Fibroblast of skin of back (primary cell): ENCODE measurements around the gene EML1.

Source experiments
- DNase-seq: peaks from one replicate; pipeline ENCODE4 v3.0.0-alpha.2; 2013

Gene EML1

DNA sequence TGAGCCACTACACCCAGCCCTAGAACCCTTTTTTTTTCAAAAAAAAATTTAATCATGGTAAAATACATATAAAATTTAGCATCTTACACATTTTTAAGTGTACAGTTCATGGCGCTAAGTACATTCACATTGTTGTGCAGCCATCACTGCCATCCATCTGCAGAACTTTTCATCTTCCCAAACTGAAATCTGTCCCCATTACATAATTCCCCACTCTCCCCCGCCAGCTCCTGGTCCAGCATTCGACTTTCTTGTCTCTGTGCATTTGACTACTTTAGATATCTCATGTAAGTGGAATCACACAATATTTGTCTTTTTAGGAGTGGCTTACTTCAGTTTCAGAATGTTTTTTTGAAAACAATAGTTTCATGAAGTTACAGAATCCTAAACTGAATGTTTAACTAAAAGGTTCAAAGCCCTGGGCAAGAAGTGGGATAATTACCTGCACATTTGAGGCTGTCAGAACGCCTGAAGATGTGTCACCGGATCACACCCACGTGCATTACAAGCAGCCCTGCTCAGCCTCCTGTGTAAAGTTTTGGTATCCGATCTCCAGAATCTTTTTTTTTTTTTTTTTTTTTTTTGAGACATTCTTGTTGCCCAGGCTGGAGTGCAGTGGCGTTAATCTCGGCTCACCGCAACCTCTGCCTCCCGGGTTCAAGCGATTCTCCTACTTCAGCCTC, 12.7 kb downstream of the EML1 start:
- no peak for DNase-seq

GRCh38 chr14:99806836-99807235, 13.6 kb downstream of the EML1 start:
- DNase-seq = no peak

DNA sequence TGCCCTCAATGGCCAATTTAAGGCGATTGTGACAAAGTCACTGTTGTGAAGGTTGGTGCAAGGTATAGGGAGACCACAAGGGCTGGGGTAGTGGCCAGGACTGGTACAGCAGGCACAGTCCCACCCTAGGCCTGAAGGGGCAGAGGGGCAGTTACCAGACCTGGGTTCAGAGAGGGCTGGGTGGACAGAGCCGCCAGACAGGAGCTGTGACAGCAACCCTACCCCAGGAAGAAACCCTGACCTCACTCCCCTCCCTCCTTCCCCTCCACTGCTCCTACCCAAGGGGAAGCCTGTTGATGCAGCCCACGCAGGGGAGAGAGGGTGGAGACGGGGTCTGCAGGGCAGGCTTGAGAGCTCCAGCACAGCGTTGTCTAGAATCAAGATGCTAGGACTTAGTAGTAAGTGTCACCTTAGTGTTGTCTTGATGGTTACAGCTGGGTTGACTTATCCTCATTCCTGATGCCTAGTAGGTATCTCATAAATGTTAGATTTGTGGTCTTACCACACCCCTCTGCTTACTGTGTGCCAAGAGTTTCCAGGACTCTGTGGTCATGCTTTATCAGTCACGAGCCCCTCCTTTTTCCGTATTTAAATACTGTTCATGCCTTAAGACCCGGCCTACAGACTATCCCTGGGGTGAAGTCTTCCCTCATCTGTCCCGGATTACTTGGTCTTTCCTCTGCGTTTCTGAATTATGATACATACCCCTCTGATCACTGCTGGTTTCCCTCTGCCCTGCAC, 14.4 kb downstream of the EML1 start:
- peak; percentile 67 for DNase-seq

DNA sequence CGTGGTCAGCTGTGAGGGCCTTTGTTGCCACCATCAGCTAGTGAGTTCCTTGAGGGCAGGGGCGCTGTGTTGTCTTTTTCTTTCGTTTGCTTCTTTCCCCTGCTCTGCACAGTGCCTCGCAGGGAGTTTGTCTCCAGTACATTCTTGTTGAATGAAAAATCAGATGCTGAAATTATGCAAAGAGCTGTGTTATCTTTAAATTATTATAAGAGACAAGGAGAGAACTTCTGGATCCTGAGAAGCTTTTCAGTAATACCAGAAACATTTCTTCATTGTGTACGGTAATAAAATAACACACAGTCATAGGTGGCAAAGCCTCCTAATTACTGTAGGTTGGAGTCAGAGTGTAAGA, 14.9 kb downstream of the EML1 start:
- DNase-seq = no peak

DNA sequence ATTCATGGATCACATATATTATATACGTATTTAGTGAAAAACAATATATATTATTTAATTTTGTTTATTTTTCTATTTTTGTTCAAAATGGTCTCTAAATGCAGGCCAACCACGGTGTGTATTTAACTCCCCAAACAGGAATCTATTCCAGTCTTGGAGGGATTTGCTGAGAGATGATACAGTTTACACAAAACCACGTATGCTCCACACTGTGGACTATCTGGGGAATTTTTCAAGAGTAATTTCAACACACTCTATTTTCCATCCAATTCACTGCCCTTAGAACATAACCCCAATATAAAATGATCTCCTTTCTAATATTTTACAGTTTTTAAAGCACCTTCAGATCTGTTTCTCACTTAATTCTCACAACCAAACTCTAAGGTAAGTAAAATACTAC, 15.3 kb downstream of the EML1 start:
- DNase-seq = no peak

DNA sequence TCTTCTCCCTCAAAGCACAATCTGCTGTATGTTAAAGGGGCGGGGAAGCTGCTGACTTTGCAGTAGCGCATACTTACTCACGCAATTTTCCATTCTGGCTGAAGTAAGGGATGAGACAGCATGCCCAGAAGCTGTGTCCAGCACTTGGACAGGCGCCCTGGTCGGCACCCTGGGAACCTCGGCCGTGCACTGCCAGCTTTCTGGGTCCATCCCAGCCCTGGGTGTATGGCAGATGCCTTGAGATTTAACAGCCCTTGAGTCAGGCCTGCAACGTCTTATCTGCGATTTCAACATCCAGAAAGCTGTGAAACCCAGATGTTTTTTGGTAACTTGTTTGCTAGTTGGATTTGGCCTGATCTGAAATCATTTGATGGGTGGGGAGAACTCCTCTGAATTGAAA, 16.1 kb downstream of the EML1 start:
- peak; percentile 49 for DNase-seq

- DNase-seq = no peak
Measured at GRCh38 chr14:99809859-99810558, 16.8 kb downstream of the EML1 start.

DNA sequence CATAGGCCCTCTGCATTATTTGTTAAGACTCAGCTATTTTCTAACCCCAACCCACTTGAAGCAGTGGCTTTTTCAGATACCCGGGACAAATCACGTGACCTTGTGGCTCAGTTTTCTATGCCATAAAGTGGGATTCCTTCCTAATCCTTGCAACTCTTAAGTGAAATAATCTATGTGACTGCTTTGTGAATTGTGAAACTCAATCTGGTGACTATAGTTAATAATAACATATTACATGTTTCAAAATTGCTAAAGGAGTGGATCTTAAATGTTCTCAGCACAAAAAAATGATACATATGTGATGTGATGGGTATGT, 17.3 kb downstream of the EML1 start:
- DNase-seq = no peak

GRCh38 chr14:99812096-99812750, 19.0 kb downstream of the EML1 start:
- no peak for DNase-seq

GRCh38 chr14:99812892-99813291, 19.7 kb downstream of the EML1 start:
- no peak for DNase-seq

- DNase-seq = no peak
Measured at GRCh38 chr14:99815696-99816095, 22.5 kb downstream of the EML1 start.

DNA sequence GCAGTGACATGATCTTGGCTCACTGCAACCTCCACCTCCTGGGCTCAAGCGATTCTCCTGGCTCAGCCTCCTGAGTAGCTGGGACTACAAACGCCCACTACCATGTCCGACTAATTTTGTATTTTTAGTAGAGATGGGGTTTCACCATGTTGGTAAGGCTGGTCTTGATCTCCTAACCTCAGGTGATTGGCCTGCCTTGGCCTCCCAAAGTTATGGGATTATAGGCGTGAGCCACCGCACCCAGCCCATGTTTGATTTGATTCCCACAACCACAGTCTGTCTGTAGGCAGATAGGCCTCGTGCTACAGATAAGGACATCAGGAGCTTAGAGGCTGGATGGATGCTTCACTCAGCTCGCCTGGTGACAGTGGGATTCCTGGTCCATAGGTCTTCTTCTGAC, 23.0 kb downstream of the EML1 start:
- no peak for DNase-seq

DNA sequence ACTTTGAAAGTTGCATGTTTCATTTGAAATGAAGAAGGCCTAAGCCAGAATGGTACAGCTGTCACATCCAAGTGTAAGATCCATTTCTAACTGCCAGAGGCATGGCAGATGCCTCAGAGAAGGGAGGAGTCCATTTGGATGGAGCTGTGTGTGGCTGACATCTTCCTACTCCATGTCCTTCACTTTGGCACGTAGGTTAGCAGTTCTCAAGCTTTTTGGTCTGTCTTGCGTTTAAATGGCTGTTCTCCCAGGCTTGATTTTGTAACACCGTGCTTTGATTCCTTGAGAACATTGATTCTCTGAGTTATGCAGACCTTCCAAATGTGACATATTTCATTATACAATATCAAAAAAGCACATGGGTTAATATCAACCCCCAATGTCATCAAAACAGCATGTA, 23.4 kb downstream of the EML1 start:
- no peak for DNase-seq

DNA sequence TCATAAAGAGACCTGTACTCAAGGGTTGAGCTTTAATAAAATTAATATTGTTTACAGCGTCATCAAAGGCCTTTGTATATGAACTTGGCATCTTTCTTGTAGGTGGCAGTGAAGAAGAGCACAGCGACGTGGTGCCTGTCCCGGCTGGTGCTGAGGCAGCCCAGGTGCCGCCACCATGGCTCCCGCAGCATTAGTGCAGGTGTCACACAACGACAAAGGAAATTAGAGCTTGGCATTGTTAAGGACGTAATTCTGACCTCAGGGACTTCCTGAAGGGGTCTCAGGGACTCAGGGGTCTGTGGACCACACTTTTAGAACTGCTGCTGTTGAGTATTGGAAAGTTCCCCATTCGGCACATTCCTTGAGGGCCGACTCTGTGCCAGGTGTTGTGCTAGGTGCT, 24.1 kb downstream of the EML1 start:
- DNase-seq = no peak

DNA sequence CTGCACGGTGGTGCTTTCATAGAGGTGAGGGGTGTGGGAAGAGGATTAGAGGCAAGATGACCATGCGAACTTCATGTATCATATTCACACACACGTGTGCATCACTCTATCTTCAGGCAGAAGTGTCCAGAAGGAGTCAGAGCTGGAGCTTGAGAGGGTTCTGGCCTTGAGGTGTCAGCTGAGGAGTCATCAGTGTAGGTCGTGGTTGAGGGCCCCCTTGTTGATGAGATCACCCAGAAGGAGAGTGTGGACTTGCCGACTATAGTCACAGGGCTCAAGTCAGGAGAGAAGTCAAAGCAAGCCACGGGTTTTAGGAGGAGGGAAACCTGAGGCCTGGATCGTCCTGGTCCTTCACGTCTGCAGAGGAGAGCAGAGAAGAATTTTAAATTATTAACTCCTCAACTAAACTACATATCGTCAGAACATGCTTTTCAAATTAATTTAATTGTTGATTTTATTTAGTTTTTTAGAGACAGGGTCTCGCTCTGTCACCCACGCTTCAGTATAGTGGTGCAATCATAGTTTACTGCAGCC, 25.4 kb downstream of the EML1 start:
- DNase-seq = no peak

GRCh38 chr14:99819514-99819913, 26.3 kb downstream of the EML1 start:
- no peak for DNase-seq

DNA sequence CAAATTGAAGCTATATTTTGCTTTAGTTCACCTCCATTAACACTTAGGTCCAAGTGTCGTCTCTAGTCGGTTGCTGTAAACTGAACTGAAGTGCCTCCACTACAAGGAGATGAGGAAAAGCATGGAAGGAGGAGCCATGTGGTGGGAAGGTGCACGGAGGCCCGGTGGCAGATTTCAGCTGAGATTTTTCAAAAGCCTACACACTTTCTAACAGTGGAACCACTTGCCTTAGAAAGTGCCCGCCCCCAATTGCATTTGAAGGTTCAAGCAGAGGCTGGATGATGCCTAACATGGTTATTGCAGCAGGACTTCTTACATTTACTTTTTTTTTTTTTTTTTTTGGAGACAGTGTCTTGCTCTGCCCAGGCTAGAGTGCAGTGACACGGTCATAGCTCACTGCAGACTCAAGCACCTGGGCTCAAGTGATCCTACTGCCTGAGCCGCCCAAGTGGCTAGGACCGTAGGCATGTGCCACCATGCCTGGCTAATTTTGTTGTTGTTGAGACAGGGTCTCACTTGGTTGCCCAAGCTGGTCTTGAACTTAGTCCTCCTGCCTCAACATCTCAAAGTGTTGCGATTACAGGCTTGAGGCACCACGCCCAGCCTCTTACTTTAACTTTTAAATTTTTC, 27.6 kb downstream of the EML1 start:
- no peak for DNase-seq

DNA sequence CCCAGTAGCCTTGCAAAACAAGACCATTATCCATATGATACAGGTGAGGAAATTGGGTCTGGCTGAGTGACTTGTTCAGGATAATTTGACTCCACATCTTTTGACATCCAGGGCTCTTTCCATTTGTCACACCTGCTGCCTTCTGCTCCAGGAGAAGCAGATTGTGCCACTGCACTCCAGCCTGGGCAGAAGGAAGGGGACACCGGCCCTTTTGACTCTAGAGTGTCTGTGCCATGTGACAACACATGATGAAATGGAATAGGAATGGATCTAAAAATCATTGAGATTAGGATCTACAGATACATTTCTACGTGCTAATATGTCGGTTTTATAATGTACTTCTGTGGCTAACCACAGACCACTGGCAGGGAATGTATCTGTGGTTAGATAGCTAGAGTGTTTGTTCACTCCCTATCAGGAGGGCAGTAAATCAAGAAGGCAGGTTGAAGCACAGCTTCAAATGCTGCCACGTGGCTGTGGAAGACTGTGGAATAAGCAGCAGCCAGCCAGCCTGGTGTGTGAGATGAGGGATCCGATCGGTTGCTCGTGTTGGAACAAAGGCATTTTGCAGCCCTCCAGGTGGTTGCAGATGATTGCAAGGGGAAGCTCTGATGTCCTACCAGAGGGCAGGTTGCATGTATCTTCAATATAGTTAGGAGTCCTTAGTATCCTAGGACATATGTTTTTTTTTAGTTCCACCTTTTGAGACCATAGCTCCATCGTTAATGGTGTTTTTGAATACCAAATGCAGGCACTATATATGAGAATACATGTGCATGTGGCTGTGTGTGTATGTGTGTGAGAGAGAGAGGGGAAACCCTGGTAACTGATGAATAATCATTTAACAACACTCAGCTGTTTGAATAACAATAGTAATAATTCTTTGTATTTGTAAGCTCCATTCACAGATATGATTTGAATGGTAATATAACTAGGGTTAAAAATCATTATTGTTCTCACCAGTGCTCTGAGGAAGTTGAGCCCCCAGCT, 28.6 kb downstream of the EML1 start:
- DNase-seq = peak; percentile 80

- no peak for DNase-seq
Measured at GRCh38 chr14:99822800-99823455, 29.7 kb downstream of the EML1 start.

- no peak for DNase-seq
Measured at GRCh38 chr14:99824776-99825175, 31.6 kb downstream of the EML1 start.

- no peak for DNase-seq
Measured at GRCh38 chr14:99829450-99829849, 36.2 kb downstream of the EML1 start.
